Measurements from ENCODE around the gene DGKB. TPM values are rescaled to one million over a fixed set of nuclear protein-coding genes. Genes with fewer than 3 reads are reported as not detected.

Gene DGKB
- polyA plus RNA-seq, 2 of the 4 experiments (the other 2 are of a cell fraction), result 0.01 TPM; not detected in 1

- 35% methylated on average over 2 of the region's 2 CpGs for WGBS (ENCODE audit: missing lambda C conversion rate)
- ChIA-PET CTCF (no interaction called here), POLR2A (no interaction called here)
- H3K9me3 ChIP-seq, result no peaks in the 10 kb centered on the region
- DNase-seq (ENCODE audit: low read depth in 1 of 2, low spot score in 1 of 2) (no peak), ATAC-seq (no peak), FAIRE-seq (no peak)
- H3K4me3 ChIP-seq, result no peak overlapping the region
- no peaks in the 10 kb centered on the region for H3K4me1 ChIP-seq
- H3K4me2 ChIP-seq, result no peak overlapping the region
- H3K27ac ChIP-seq, result no peak overlapping the region
- no peak for TF ChIP-seq RNF2 (IDR thresholded peaks at IDR 0.05; ENCODE audit: borderline replicate concordance, low read depth)
- TF ChIP-seq SREBF2 (IDR thresholded peaks at IDR 0.05), result no peak
- no peak for TF ChIP-seq HMGXB4 (CRISPR knock-in tag; IDR thresholded peaks at IDR 0.05; ENCODE audit: borderline replicate concordance)
- no peak for TF ChIP-seq FOSL2 (IDR thresholded peaks at IDR 0.05)
- TF ChIP-seq FOSL2 (CRISPR knock-in tag; IDR thresholded peaks at IDR 0.05), result no peak
- no peak for TF ChIP-seq JUN (IDR thresholded peaks at IDR 0.05)
Observed at GRCh38 chr7:14858866-14859265, 43.7 kb downstream of the DGKB start.

GRCh38 chr7:14858410-14858809 lies 44.1 kb downstream of the DGKB start:
- TF ChIP-seq RARB (CRISPR knock-in tag; IDR thresholded peaks at IDR 0.05), result no peak
- H3K4me1 ChIP-seq, result no peaks in the 10 kb centered on the region
- no peak for ATAC-seq
- no peak for FAIRE-seq
- no peak overlapping the region for H3K27ac ChIP-seq
- no peaks in the 10 kb centered on the region for H3K9me3 ChIP-seq
- no peak overlapping the region for H3K4me3 ChIP-seq
- no peak overlapping the region for H3K4me2 ChIP-seq
- CTCF ChIA-PET, result no interaction called here
- 5% methylated on average over 3 of the region's 3 CpGs for WGBS (ENCODE audit: missing lambda C conversion rate)
- DNase-seq (ENCODE audit: low read depth in 1 of 2, low spot score in 1 of 2), result no peak
- POLR2A ChIA-PET, result no interaction called here

GRCh38 chr7:14855033-14855794 lies 47.3 kb downstream of the DGKB start:
- ChIA-PET CTCF (no interaction called here), POLR2A (no interaction called here)
- TF ChIP-seq EHF (CRISPR knock-in tag; IDR thresholded peaks at IDR 0.05) (no peak), ZNF302 (CRISPR knock-in tag; IDR thresholded peaks at IDR 0.05) (no peak), KDM5A (IDR thresholded peaks at IDR 0.05) (no peak), RARB (CRISPR knock-in tag; IDR thresholded peaks at IDR 0.05) (no peak), MAFK (IDR thresholded peaks at IDR 0.05; ENCODE audit: partially characterized antibody) (peak; percentile 94)
- FAIRE-seq (no peak), ATAC-seq (no peak), DNase-seq (ENCODE audit: low read depth in 1 of 2, low spot score in 1 of 2) (no peak)
- Histone ChIP-seq H3K4me3 (no peak overlapping the region), H3K27ac (no peak overlapping the region), H3K4me1 (no peaks in the 10 kb centered on the region), H3K9me3 (no peaks in the 10 kb centered on the region), H3K4me2 (no peak overlapping the region)
- 3% methylated on average over 1 of the region's 1 CpG for WGBS (ENCODE audit: missing lambda C conversion rate)

- Histone ChIP-seq H3K4me2 (no peak overlapping the region), H3K4me1 (no peaks in the 10 kb centered on the region), H3K4me3 (no peak overlapping the region), H3K9me3 (no peaks in the 10 kb centered on the region), H3K27ac (no peak overlapping the region)
- TF ChIP-seq RAD21 (conservative IDR thresholded peaks at IDR 0.05 in 1 of 2, IDR thresholded peaks at IDR 0.05 in 1 of 2) (no peak), MYC (IDR thresholded peaks at IDR 0.05; ENCODE audit: borderline replicate concordance, low read length) (no peak), E2F6 (IDR thresholded peaks at IDR 0.05; ENCODE audit: borderline replicate concordance, low read depth) (no peak), JUNB (IDR thresholded peaks at IDR 0.05) (no peak), RCOR1 (IDR thresholded peaks at IDR 0.05; ENCODE audit: low read depth, low read length) (no peak)
- POLR2A ChIA-PET, result no interaction called here
- CTCF ChIA-PET, result no interaction called here
- FAIRE-seq (no peak), ATAC-seq (no peak), DNase-seq (ENCODE audit: low read depth in 1 of 2, low spot score in 1 of 2) (no peak)
- WGBS (ENCODE audit: missing lambda C conversion rate), result 40% methylated on average over 4 of the region's 5 CpGs
Observed at GRCh38 chr7:14854471-14854870, 48.1 kb downstream of the DGKB start.

All from A549 (cell line).